AG04449 (cell line): Measurements from ENCODE around the gene CCDC34.

ENCODE experiments used
- CTCF ChIA-PET: fragments of 350-600 bp; formaldehyde crosslinking; extraction: SDS; loops from one replicate; lab custom pipeline; 2021; ENCODE audit warnings: antibody characterized with exemption; lab: Yijun Ruan, JAX
- POLR2A ChIA-PET: fragments of 400-600, 350-600 bp; formaldehyde crosslinking; extraction: SDS; loops from one replicate; lab custom pipeline; 2020; ENCODE audit warnings: antibody characterized with exemption, inconsistent platforms; lab: Yijun Ruan, JAX
- DNase-seq: peaks from one replicate; pipeline ENCODE4 v3.0.0-alpha.2; 2010; ENCODE audit warnings: low read depth, low spot score
- H3K4me3 ChIP-seq: 2 replicates; pipeline ENCODE4 v1.5.1; 2011; ENCODE audit warnings: low read depth, mild to moderate bottlenecking, control low read depth, low read length
- TF ChIP-seq, protein P1 (sequence below): IDR thresholded peaks from one replicate; pipeline ENCODE4 v1.5.1; 2011; ENCODE audit warnings: mild to moderate bottlenecking, moderate library complexity, low read length, control low read depth, inconsistent platforms; ENCODE audit not compliant: insufficient read depth; ENCODE audit errors: missing control alignments

Gene CCDC34

DNA sequence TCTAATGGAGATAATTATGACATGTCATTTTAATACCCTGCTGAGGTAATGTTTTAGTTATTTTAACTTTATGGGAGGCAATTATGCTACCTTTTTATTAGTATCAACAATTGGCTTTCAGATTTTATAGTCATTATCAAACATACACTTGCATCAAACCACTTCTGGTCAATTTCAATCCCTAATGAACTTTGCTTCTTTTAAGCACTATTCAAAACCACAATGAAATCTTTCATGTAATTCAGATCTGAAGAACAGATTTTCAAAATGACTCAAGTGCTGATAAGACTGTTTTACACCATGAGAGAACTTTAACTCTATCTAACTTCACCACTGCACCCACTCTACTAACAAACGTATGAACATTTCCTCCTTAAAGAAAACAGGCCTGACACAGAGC, 25.9 kb upstream of the CCDC34 start:
- ChIA-PET POLR2A (no interaction called here), CTCF (no interaction called here)
- no peak overlapping the region for H3K4me3 ChIP-seq
- TF ChIP-seq, protein P1, sequence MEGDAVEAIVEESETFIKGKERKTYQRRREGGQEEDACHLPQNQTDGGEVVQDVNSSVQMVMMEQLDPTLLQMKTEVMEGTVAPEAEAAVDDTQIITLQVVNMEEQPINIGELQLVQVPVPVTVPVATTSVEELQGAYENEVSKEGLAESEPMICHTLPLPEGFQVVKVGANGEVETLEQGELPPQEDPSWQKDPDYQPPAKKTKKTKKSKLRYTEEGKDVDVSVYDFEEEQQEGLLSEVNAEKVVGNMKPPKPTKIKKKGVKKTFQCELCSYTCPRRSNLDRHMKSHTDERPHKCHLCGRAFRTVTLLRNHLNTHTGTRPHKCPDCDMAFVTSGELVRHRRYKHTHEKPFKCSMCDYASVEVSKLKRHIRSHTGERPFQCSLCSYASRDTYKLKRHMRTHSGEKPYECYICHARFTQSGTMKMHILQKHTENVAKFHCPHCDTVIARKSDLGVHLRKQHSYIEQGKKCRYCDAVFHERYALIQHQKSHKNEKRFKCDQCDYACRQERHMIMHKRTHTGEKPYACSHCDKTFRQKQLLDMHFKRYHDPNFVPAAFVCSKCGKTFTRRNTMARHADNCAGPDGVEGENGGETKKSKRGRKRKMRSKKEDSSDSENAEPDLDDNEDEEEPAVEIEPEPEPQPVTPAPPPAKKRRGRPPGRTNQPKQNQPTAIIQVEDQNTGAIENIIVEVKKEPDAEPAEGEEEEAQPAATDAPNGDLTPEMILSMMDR, result no peak
- no peak for DNase-seq

DNA sequence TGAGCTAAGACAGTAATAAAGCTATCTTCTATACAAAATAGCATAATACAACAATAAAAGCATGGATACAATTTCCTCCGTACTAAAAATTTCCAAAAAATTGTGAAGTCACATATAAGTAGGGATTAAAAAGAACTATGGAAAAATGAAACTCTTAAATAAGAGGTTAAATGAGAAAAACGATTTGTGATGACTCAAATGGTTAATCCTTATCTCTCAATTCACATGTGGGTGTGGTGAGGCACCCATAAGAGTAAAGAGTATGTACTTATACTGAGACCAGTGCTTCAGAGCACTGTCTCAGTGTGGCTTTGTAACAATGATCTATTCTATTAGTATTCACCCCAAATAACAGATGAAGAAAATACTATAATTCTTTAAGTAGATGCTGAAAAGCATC, 25.0 kb upstream of the CCDC34 start:
- CTCF ChIA-PET, result no interaction called here
- DNase-seq, result no peak
- TF ChIP-seq, protein P1, result no peak
- H3K4me3 ChIP-seq, result no peak overlapping the region
- POLR2A ChIA-PET, result no interaction called here

DNA sequence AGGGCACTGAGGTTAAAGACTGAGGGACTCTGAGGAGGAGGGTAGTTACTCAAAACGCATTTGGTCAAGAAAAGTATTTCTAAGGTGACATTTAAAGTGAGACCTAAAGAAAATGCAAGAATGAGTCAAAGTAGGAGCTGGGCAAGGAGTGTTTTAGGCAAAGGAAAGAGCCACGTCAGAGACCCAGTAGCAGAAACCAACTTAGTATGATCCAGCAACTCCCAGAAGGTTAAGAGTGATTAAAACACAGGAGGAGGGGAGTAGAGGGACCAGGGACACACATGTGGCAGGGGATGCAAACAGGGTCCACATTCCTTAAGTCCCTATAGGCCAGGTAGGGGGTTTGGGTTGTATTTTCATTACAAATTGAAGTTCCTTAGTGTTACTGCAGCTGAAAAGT, 24.3 kb upstream of the CCDC34 start:
- ChIA-PET CTCF (interaction anchor here (0.8 to 1.6 kb wide), 2 partner anchors 99 to 1101 kb away, joined by 3 to 5 read pairs; no protein-coding TSS in a partner anchor), POLR2A (no interaction called here)
- no peak overlapping the region for H3K4me3 ChIP-seq
- DNase-seq, result no peak
- TF ChIP-seq, protein P1, result no peak

DNA sequence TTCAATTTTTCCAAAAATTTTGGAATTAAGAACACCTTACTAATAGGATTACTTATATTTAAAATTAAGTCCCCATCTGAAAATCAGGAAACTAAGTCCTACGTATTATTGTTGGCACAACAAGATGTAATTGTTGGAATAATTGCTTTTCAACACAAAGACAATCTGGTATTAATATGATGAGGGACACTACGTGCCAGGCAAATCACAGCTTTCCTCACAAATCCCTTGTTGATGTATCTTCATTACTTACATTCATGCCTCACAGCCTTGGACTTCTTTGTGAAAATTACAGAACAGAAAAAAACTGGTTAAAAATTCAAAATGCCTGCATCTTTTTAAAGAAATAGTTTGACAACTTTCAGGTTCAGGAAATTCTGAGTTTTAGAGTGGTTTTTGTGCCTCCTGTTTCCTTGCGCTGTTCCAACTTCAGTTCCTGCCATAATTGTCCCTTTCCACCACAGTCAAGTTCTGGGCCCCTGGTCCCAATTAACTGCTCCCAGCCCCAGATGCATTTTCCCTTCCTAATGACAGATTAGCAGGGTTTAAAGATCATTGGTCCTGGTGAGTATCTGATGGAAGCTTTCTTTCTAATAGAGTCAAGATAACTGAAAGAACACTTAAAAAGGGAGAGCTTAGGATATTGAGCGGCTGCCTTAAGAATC, 23.3 kb upstream of the CCDC34 start:
- DNase-seq, result no peak
- ChIA-PET POLR2A (no interaction called here), CTCF (interaction anchor here (1.6 kb wide), 1 partner anchor 100 kb away, joined by 5 read pairs; no protein-coding TSS in a partner anchor)
- TF ChIP-seq, protein P1, result no peak
- no peak overlapping the region for H3K4me3 ChIP-seq

DNA sequence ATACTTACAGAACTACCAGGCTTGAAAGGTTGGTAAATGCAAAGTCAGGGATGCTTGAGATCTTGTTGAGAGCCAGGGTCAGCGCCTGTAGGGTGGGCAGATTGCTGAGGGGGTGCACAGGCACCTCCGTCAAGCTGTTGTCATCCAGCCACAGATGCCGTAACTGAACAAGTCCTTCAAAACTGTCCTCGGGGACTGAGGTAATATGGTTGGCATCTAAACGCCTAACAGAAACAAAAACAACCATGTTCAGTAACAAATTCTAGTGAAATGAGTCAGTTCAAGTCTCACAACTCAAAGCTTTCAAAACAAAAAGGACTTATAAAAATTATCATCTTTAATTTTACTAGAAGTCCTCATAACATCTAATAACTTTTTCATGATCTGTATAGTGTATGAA, 22.2 kb upstream of the CCDC34 start:
- TF ChIP-seq, protein P1, result no peak
- DNase-seq, result peak; percentile 78
- no peak overlapping the region for H3K4me3 ChIP-seq
- ChIA-PET CTCF (interaction anchor here (1.2 to 2.1 kb wide), 3 partner anchors 13 to 201 kb away, joined by 3 to 6 read pairs (median 5); no protein-coding TSS in a partner anchor), POLR2A (interaction anchor here (1.2 kb wide), 1 partner anchor 103 kb away, joined by 3 read pairs; no protein-coding TSS in a partner anchor)

DNA sequence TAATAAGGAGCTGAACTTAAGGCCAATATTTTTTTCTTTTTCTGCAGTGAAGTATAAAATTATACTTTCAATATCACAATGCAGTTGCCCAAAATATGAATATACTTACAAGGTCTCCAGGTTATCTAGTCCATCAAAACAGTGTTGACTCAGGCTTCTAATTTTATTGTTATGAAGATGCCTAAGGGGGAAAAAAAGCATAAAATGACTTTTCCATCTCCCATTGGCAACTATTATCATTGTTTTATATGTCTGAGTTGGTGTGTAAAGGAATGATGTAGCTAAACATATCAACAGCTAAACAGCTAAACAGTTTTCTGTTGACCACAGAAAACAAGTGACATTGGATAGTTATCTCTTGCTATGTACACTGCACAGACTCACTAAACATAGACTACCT, 21.2 kb upstream of the CCDC34 start:
- TF ChIP-seq, protein P1, result no peak
- CTCF ChIA-PET, result interaction anchor here (0.9 to 2.1 kb wide), 5 partner anchors 12 to 200 kb away, joined by 3 to 6 read pairs (median 5); no protein-coding TSS in a partner anchor
- no peak for DNase-seq
- no peak overlapping the region for H3K4me3 ChIP-seq
- POLR2A ChIA-PET, result interaction anchor here (1.2 kb wide), 1 partner anchor 102 kb away, joined by 3 read pairs; no protein-coding TSS in a partner anchor
